Left ventricle myocardium superior (tissue), 1 donor: Measurements from ENCODE around the gene EMILIN3. TPM values are rescaled to one million over a fixed set of nuclear protein-coding genes. Genes with fewer than 3 reads are reported as not detected.

ENCODE experiments used
- total RNA-seq: library from RNA; stranded (reverse); fragmentation: NEBNext Ultra II Directional; extraction: Animal tissue kit (Norgen Biotek cat#: 25700); gene quantifications from one replicate; pipeline ENCODE4 v1.2.1, GENCODE V29; 2021
- donor health status: DM: no; HTN: yes; CAD: no; lungs with severe emphysema.

The EMILIN3 gene
- total RNA-seq, 1 donor from 2014 or later, result 4.3 TPM

Other genes with a start within 250 kb of the EMILIN3 start
- gene PLCG1, start 229.3 kb downstream of the EMILIN3 start, total RNA-seq, result 56.5 TPM
- gene ZHX3, start 49.1 kb downstream of the EMILIN3 start, total RNA-seq, result 37.8 TPM
- 22.9 TPM for gene LPIN3, start 26.0 kb downstream of the EMILIN3 start, total RNA-seq